ENCODE results near the gene TMX1.

TMX1 gene

GRCh38 chr14:51294951-51295525 is 55.0 kb downstream of the TMX1 start:
- no peak for DNase-seq

DNA sequence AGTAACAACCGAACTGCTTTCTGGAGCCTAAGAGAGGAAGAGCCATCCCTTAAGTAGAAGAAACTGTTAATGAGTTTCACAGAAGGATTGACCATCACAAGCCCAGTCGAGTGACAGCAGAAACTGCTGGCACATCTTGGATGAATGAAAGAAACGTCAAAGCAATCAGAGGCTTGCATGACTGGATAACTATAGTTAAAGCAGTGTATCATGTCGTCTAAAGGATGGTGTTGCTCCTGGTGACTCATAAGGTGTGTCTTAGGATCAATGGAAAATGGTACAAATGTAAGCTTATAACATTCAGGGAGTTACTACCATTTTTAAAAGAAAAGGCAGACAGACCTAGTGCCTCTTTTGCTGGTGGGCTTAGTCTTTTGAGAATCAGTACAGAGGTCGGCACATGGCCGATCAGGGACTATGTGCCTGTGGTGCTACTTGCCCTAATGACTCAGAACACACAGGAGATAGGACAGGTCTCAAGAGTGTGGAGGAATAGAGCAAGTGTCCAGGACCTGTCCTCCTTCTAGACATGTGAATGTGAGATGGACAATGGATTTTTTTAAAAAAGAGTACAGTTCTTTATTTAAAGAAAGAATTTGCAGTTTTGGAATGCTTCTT is 55.7 kb downstream of the TMX1 start:
- no peak for DNase-seq

GRCh38 chr14:51297066-51297465 is 57.0 kb downstream of the TMX1 start:
- DNase-seq, result no peak

- DNase-seq, result no peak
Measured at GRCh38 chr14:51298895-51299294, 58.8 kb downstream of the TMX1 start.

DNA sequence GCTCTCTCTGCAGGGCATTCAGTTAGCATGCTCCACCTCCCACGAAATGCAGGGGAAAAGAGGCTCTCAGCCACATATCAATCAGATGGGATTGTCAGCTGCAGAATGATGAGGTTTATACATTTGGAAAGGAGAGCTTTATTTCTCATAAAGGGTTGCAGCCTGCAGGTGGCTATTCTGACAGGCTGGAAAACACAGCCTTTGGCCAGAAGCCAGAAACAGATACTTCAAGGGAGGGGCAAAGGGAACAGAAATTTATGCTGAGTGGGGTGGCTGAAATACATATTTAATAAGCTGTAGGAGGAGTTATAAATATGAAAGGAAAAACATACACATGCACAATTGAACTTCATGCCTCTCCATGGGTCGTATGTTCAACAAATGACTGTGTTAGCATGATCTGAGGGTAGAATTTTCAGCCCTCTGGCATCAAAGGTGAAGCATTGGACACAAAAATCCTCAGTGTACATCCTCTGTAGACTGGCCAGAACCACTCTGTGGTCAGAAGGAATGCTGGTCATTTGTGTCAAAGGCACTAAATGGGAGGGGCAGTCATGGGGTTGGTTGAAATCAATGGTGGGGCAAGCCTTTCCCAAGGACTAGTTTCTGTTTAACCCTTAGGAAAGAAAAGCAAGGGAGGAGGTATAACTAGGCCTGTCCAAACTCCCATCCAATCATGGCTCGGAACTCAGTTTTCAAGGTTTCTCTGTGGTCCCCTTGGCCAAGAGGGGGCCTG is 62.4 kb downstream of the TMX1 start:
- no peak for DNase-seq

DNA sequence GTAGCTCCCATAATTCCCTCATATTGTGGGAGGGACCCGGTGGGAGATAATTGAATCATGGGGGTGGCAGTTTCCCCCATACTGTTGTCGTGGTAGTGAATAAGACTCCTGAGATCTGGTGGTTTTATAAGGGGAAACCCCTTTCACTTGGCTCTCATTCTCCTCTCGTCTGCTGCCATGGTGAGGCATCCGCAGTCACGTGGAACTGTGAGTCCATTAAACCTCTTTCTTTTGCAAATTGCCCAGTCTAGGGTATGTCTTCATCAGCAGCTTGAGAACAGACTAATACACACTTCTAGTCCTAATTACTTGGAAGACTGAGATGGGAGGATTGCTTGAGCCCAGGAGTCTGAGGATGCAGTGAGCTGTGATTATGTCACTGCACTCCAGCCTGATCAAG is 64.4 kb downstream of the TMX1 start:
- DNase-seq, result no peak

DNA sequence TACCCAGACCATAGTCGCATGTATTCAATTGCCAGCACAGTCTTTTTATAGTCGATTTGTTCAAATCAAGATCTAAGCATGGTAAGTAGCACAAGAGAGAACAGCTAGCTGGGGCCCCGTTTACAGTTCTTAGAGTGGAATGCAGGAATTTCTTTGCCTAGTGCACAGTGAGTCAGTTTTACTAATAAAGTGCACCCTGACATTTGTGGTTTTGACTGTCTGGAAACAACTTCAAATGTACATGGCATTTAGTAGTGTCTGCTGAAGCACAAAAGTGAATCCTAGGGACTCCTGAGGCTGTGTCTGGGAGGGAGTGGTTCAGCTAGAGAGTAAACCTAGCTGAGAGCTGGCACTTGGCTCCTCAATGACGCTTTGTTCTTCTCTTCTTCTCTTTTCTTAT is 64.9 kb downstream of the TMX1 start:
- no peak for DNase-seq

DNA sequence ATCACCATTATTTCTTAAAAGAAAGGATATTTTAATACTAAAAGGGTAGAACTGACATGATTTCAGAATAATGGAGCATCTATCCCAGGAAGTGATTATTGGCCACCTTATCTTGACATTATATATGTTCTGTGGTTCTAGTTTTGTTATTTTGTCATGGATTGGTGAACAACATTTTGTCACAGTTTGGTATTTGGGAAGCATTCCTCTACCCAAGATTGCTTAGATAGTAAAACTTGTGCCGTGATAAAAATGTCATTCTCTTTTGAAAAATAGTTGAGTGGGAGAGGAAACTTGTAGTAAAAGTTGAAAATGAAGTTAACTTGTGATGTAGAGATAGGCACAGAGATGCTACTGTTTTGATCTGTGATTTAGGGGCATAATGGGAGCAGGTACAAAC is 65.7 kb downstream of the TMX1 start:
- no peak for DNase-seq
